HTERT RPE-1 (cell line): ENCODE results near the gene PEX7.
"Not testable (repeated sequence)": the region's sequence is repeated elsewhere in the genome, so short reads cannot be mapped to it uniquely, and the experiment has no call there.

Experiments used
- in situ Hi-C: fragments of 300-500 bp; cut with MboI; formaldehyde crosslinking; loops from 4 replicates; pipeline ENCODE4 v1.14.3; 2020; ENCODE audit warnings: low sequenced_read_pairs

Gene PEX7

GRCh38 chr6:136840276-136841001 lies 18.0 kb downstream of the PEX7 start:
- in situ Hi-C loops: no loop called here

DNA sequence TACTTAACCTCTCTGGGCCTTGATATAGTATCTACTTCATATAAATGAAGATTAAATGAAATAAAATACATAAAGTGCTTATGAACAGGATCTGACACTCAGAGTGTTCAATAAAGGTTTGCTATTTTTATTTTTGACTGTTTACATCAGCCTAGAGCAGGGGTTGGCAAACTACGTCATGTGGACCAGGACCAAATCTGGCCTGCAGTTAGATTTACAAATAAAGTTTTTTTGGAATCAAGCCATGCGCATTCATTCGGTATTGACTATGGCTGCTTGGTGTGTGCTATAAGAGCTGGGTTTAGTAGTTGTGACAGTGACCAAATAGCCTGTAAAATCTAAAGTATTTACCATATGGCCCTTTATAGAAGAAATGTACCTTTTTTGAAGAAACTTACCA lies 20.8 kb downstream of the PEX7 start:
- in situ Hi-C loops: no loop called here

DNA sequence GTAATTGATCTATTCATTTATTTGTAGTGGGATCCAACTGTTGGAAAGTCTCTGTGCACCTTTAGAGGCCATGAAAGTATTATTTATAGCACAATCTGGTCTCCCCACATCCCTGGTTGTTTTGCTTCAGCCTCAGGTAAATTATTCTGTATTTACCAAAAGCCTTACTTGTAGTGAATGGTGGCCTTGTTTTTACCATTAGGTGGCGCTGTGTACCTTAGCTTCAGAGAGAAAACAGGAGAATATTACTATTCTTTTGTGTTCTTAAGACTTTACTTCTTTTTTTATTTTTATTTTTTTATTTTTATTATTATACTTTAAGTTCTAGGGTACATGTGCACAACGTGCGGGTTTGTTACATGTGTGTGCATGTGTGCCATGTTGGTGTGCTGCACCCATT lies 23.7 kb downstream of the PEX7 start:
- in situ Hi-C loops: no loop called here

DNA sequence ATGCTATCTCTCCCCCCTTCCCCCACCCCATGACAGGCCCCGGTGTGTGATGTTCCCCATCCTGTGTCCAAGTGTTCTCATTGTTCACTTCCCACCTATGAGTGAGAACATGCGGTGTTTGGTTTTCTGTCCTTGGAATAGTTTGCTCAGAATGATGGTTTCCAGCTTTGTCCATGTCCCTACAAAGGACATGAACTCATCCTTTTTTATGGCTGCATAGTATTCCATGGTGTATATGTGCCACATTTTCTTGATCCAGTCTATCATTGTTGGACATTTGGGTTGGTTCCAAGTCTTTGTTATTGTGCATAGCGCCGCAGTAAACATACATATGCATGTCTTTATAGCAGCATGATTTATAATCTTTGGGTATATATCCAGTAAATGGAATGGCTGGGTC lies 24.1 kb downstream of the PEX7 start:
- in situ Hi-C loops: not testable (repeated sequence)

GRCh38 chr6:136849979-136850563 lies 27.7 kb downstream of the PEX7 start:
- in situ Hi-C loops: not testable (repeated sequence)

DNA sequence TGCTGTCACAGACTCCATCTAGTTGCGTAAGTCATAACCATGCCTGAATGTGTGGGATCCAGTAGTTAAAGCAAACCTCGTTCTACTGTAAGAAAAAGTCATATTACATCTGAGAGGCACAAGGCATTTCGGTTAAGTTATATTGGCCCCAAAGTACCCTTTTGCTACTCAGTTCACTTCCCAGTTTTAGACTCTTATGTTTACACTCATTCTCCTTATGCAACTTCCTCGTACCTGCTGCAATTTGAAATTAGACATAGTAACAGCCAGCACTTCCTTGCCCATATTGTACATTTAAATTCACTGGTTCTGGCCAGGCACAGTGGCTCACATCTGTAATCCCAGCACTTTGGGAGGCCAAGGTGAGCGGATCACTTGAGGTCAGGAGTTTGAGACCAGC lies 37.0 kb downstream of the PEX7 start:
- in situ Hi-C loops: no loop called here

- in situ Hi-C loops: no loop called here
These were observed 37.7 kb downstream of the PEX7 start for GRCh38 chr6:136860043-136860442.

DNA sequence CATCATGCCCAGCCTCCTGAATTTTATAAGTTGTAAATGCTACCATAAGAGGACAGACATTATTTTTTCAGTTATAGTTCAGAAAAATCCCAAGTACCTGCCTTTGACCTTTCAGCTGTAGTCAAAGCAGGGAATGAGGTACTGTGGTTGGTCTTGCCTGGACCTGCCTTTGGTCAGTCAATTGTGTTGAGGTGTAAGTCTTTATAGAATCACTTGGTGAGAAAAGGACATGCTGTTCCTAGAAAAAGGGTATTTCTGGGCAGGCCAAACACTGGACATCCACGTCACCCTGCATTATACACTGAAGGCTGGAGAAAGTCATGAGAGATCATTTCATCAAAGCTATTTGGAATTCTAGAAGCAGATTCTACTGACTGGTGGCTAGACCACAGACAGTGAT lies 40.3 kb downstream of the PEX7 start:
- in situ Hi-C loops: no loop called here

DNA sequence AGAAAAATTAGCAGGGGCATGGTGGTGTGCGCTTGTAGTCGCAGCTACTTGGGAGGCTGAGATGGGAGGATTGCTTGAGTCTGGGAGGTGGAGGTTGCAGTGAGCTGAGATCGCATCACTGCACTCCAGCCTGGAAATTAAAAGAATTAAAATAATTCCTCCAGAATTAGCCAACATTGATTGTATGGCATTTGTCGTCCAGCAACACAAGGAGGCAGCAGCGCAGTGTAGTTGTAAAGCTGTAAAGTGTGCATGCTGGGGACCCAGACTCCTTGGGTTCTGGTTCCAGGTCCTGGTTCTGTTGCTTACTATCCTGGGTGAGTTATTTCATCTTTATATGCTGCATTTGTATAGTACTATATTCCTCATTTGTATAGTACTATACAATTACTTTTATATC lies 41.4 kb downstream of the PEX7 start:
- in situ Hi-C loops: no loop called here

DNA sequence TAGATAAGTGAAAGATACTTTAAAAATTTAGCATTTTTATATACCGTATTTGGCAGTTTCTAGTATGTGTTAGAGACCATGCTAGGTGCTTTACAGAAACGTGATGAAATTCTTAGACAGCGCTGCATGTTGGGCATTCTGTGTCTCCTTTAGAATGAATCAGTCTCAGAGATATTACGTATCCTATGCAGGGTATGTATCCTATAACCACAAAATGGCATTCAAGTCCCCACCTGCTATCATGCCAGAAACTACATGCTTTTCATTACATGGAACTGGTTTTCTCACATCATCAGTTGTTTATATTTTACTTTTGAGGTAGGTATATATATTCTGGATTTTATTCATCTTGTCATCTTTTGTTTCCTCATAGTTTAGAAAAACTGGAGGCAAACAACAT lies 42.3 kb downstream of the PEX7 start:
- in situ Hi-C loops: no loop called here

DNA sequence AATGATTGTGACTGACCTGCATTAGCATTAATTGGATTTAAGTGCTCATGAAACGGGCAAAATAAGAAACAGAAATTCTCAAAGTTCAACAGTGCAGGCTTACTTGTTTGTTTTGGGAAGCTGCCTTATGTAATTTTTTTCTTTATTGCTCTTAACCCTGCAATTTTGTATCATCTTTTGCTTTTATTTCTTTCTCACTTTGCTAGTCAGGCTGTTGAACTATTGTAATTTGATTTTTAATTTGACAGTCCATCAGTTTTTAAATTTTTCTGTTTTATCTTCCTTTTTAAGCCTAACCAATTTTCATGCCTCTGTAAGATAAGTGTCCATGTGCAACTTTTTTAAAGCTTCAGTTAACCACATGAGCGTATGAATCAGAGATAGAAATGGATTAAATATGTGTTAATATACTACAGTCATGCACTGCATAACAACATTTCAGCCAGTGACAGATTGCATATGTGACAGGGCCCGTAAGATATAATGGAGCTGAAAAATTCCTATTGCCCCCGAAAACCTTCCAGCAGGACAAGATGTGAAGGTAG lies 44.6 kb downstream of the PEX7 start:
- in situ Hi-C loops: no loop called here

DNA sequence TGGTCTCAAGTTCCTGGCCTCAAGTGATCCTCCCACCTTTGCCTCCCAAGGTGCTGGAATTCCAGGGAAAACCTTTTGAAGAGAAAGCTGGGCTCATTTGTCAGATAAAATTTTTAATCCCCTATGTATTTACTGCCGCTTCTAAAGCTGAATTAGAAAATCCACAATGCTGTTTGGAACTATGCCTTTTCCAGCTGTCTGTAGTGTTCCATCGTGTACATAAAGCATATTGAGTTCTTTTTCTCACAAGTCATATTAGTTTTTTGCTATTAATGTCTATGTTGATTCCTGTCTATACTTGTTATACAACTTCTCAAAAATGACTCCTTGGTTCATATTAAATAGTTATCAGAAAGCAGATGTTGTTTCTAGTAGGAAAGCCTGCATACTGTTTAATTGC lies 47.1 kb downstream of the PEX7 start:
- in situ Hi-C loops: no loop called here

GRCh38 chr6:136873748-136874147 lies 51.4 kb downstream of the PEX7 start:
- in situ Hi-C loops: no loop called here

- in situ Hi-C loops: not testable (repeated sequence)
These were observed 54.1 kb downstream of the PEX7 start for GRCh38 chr6:136876469-136876868.

GRCh38 chr6:136880748-136881460 lies 58.5 kb downstream of the PEX7 start:
- in situ Hi-C loops: no loop called here

DNA sequence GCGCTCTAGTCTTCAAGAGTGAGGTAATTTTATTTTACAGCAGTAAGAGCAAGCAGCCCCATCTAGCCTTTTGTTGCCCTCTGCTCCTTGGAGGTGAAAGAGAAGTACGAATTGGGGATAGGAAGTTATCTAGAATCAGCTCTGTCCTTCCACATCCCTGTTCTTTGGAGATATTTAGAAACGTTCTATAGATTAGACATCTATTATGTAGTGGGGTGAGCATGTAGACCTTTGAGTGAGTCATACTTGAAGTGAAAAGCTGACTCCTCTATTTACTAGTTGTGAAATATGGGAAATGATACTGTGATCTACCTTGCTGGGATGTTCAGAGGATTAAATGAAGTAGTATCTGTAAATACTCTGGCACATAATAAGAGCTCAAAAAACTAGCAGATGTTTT lies 63.7 kb downstream of the PEX7 start:
- in situ Hi-C loops: no loop called here

GRCh38 chr6:136887953-136888352 lies 65.6 kb downstream of the PEX7 start:
- in situ Hi-C loops: no loop called here

GRCh38 chr6:136889271-136890193 lies 67.1 kb downstream of the PEX7 start:
- in situ Hi-C loops: no loop called here

DNA sequence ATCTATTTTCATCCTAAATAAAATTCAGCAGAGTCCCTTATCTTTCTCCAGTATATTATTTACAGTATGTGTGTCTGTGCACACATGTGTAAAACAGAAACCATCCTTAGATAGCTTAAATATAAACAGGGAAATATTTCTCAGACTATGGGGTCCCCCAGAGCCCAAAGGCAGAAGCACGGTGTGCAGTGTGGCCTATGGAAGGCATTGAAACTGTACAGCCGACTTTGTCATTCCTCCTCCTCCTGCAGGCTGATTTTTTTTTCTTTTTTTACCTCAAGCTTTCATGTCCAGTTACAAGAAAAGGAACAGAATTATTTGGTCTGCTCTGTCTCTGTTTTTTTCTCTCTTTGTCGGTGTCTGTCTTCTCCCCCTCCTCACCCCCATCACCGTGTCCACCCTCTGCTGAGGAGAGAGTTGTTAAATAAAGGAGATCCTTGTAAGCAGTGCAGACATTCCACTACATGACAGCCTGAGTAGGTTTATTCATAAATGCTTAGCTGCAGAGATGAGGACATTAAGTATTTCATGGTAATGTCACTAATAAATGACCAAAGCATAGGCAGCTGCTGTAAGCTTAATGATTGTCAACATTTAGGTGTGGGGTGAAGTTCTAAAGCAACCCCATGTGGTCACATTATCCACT lies 67.9 kb downstream of the PEX7 start:
- in situ Hi-C loops: no loop called here

DNA sequence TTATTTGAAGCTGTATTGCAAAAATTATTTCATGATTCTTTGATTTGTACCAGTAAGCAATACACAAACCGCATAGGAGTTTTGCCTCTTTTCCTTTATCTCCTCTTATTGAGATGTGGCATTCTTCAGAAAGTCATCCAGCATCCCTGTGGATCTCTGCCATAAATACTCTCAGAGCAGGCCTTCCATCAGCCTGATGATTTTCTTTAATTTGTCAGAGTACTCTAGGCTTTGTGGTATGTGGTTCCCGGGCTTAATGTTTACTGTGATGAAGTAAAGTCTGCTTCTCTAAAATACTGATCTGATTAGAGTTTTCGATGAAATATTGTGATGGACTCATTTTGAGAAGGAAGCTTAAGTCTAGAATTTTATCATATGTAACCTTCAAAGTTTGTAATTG lies 68.6 kb downstream of the PEX7 start:
- in situ Hi-C loops: no loop called here
